NCI-H524 treated with DMSO at 0.1 percent for 48 hours (cell line): ENCODE measurements around the gene RAET1L.
"Not testable (repeated sequence)": the region's sequence is repeated elsewhere in the genome, so short reads cannot be mapped to it uniquely, and the experiment has no call there.

Experiments used
- DNase-seq: peaks from one replicate; lab custom pipeline; 2025; lab: John Stamatoyannopoulos, UW

RAET1L gene

GRCh38 chr6:150044621-150045145 lies 19.4 kb upstream of the RAET1L start:
- no peak for DNase-seq

GRCh38 chr6:150043501-150044412 lies 18.4 kb upstream of the RAET1L start:
- DNase-seq, result no peak

- no peak for DNase-seq
These were observed 17.8 kb upstream of the RAET1L start for GRCh38 chr6:150043096-150043495.

GRCh38 chr6:150038202-150039062 lies 13.1 kb upstream of the RAET1L start:
- DNase-seq, result no peak

GRCh38 chr6:150037526-150038201 lies 12.3 kb upstream of the RAET1L start:
- no peak for DNase-seq

GRCh38 chr6:150036081-150036480 lies 10.7 kb upstream of the RAET1L start:
- DNase-seq, result no peak

- DNase-seq, result no peak
These were observed 8.0 kb upstream of the RAET1L start for GRCh38 chr6:150033207-150033771.

GRCh38 chr6:150032598-150032997 lies 7.3 kb upstream of the RAET1L start:
- DNase-seq, result no peak

GRCh38 chr6:150030611-150031010 lies 5.3 kb upstream of the RAET1L start:
- DNase-seq, result no peak

GRCh38 chr6:150029749-150030148 lies 4.4 kb upstream of the RAET1L start:
- no peak for DNase-seq

GRCh38 chr6:150029276-150029675 lies 3.9 kb upstream of the RAET1L start:
- DNase-seq, result no peak

GRCh38 chr6:150028799-150029198 lies 3.5 kb upstream of the RAET1L start:
- DNase-seq, result no peak

- DNase-seq, result no peak
These were observed 2.7 kb upstream of the RAET1L start for GRCh38 chr6:150027806-150028565.

GRCh38 chr6:150026976-150027805 lies 1.9 kb upstream of the RAET1L start:
- DNase-seq, result no peak

GRCh38 chr6:150024646-150025155 lies 631 bp downstream of the RAET1L start:
- no peak for DNase-seq

- not testable (repeated sequence) for DNase-seq
These were observed 1.3 kb downstream of the RAET1L start for GRCh38 chr6:150024021-150024420.

- not testable (repeated sequence) for DNase-seq
These were observed 3.5 kb downstream of the RAET1L start for GRCh38 chr6:150021870-150022269.

- DNase-seq, result no peak
These were observed 6.3 kb downstream of the RAET1L start for GRCh38 chr6:150018846-150019580.

- DNase-seq, result not testable (repeated sequence)
These were observed 8.2 kb downstream of the RAET1L start for GRCh38 chr6:150017186-150017521.
